CD4-positive, alpha-beta T cell (primary cell): ENCODE measurements around the gene C6orf89. TPM values are rescaled to one million over a fixed set of nuclear protein-coding genes. Genes with fewer than 3 reads are reported as not detected.

Experiments
- ATAC-seq: fragments of 200-7000 bp; cut with Tn5 transposase; one replicate; pipeline ENCODE4 v1.10.0; 2022; ENCODE audit warnings: mild to moderate bottlenecking; ENCODE audit not compliant: poor library complexity
- CTCF ChIA-PET: fragments of 350-600 bp; sonication (Branson Sonifier 250); formaldehyde crosslinking; loops from one replicate; lab custom pipeline; 2021; ENCODE audit warnings: antibody characterized with exemption, inconsistent platforms; lab: Charles Lee
- POLR2A ChIA-PET: fragments of 350-600 bp; sonication (Branson Sonifier 250); formaldehyde crosslinking; loops from one replicate; lab custom pipeline; 2021; ENCODE audit warnings: antibody characterized with exemption, inconsistent platforms; lab: Charles Lee
- DNase-seq, 14 experiments: peaks; one replicate each; pipeline ENCODE4 v3.0.0-alpha.2; 2013 to 2020; ENCODE audit warnings: mixed read lengths in 2 of 14
- H3K27ac ChIP-seq, 2 donors: one replicate each; pipeline versions ENCODE4 v1.5.1 to v1.7.0; 2013; ENCODE audit warnings: low read length in 2 of 2, low read depth in 1 of 2, mild to moderate bottlenecking in 1 of 2
- H3K27me3 ChIP-seq, 2 experiments: 1 replicate in 1 of 2; 2 replicates in 1 of 2; pipeline versions ENCODE4 v1.6.1 to v1.7.0; 2013; ENCODE audit warnings: low read length in 2 of 2, control low read depth in 1 of 2, mild to moderate bottlenecking in 1 of 2, moderate library complexity in 1 of 2; ENCODE audit not compliant: insufficient read depth in 2 of 2, control insufficient read depth in 1 of 2
- H3K36me3 ChIP-seq: one replicate; pipeline ENCODE4 v1.6.1; 2013; ENCODE audit warnings: low read length, control low read depth; ENCODE audit not compliant: insufficient read depth
- H3K4me1 ChIP-seq: one replicate; pipeline ENCODE4 v1.6.1; 2013; ENCODE audit warnings: low read length, control low read depth; ENCODE audit not compliant: insufficient read depth
- H3K4me3 ChIP-seq: one replicate; pipeline ENCODE4 v1.5.1; 2013; ENCODE audit warnings: mild to moderate bottlenecking, low read length, moderate library complexity
- H3K9me3 ChIP-seq, 2 experiments: 1 replicate in 1 of 2; 2 replicates in 1 of 2; pipeline versions ENCODE4 v1.6.1 to v1.7.0; 2013; ENCODE audit warnings: low read length in 2 of 2, mild to moderate bottlenecking in 2 of 2, control low read depth in 1 of 2, moderate library complexity in 1 of 2; ENCODE audit not compliant: control insufficient read depth in 1 of 2, insufficient read depth in 1 of 2
- H3K27ac Mint-ChIP-seq: one replicate; pipeline ENCODE4 v1.8.0; 2020; ENCODE audit warnings: mixed read lengths
- H3K27me3 Mint-ChIP-seq: one replicate; pipeline ENCODE4 v1.8.0; 2021; ENCODE audit warnings: mixed read lengths
- H3K36me3 Mint-ChIP-seq: one replicate; pipeline ENCODE4 v1.8.0; 2021; ENCODE audit warnings: low read depth, mixed read lengths
- H3K4me1 Mint-ChIP-seq: one replicate; pipeline ENCODE4 v1.8.0; 2021; ENCODE audit warnings: low read depth, mixed read lengths
- H3K4me3 Mint-ChIP-seq: one replicate; pipeline ENCODE4 v1.8.0; 2020; ENCODE audit warnings: mild to moderate bottlenecking, mixed read lengths
- H3K9me3 Mint-ChIP-seq: one replicate; pipeline ENCODE4 v1.8.0; 2020; ENCODE audit warnings: mixed read lengths
- intact Hi-C, 2 experiments: fragments of 100-400 bp; cut with DNase I in 1 of 2; cut with micrococcal nuclease in 1 of 2; formaldehyde crosslinking; loops; one replicate each; pipeline versions ENCODE4 v1.15.1 to v1.9.0; 2023 to 2025; cut with DNase I, micrococcal nuclease
- total RNA-seq, 174 experiments: library from RNA in 2 of 174; stranded (reverse) in 2 of 174; gene quantifications; one replicate each; pipeline ENCODE4 v1.2.3 and lab custom pipeline; 2021 to 2026
- TF ChIP-seq, protein P1 (sequence below): fragments of 200-600 bp; IDR thresholded peaks from one replicate; pipeline ENCODE4 v1.8.0; 2022; ENCODE audit warnings: antibody characterized with exemption, mild to moderate bottlenecking

Gene C6orf89
- total RNA-seq, 2 experiments from 2014 or later: 23.7 to 24.0 TPM

DNA sequence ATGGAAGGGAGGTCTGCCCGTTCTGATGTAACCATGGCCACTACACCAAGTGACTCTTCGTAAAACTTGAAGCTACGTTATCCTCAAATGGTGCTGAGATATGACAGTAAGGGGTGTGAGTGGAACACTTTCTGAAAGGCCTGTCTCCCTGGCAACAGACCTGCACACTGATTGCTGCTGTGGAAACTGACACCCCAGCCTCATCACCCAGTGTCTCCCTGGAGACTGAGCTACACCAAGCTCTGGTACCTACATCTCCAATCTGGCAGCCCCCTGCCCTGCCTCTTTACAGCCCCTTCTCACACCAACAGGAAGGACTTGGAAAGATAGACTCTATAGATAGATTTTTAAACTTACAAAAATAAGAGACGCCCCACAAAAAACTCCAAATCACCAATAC is 82.0 kb downstream of the C6orf89 start:
- Mint-ChIP-seq H3K27ac (no peak overlapping the region), H3K4me1 (peaks cover 35% of the 10 kb centered on the region), H3K36me3 (peaks cover 75% of the 10 kb centered on the region), H3K4me3 (no peak overlapping the region), H3K9me3 (no peaks in the 10 kb centered on the region), H3K27me3 (no peaks in the 10 kb centered on the region)
- intact Hi-C loops: no loop called here
- peaks cover 56% of the 10 kb centered on the region for H3K36me3 ChIP-seq
- no peak overlapping the region for H3K27ac ChIP-seq
- no peaks in the 10 kb centered on the region for H3K9me3 ChIP-seq
- DNase-seq (no peak), ATAC-seq (no peak)
- no peaks in the 10 kb centered on the region for H3K27me3 ChIP-seq
- peaks cover 25% of the 10 kb centered on the region for H3K4me1 ChIP-seq
- POLR2A ChIA-PET: interaction anchor here (3.1 kb wide), 1 partner anchor 12 kb away, joined by 19 read pairs; the partner anchor contains the start of gene PI16
- H3K4me3 ChIP-seq: no peak overlapping the region
- TF ChIP-seq, protein P1, sequence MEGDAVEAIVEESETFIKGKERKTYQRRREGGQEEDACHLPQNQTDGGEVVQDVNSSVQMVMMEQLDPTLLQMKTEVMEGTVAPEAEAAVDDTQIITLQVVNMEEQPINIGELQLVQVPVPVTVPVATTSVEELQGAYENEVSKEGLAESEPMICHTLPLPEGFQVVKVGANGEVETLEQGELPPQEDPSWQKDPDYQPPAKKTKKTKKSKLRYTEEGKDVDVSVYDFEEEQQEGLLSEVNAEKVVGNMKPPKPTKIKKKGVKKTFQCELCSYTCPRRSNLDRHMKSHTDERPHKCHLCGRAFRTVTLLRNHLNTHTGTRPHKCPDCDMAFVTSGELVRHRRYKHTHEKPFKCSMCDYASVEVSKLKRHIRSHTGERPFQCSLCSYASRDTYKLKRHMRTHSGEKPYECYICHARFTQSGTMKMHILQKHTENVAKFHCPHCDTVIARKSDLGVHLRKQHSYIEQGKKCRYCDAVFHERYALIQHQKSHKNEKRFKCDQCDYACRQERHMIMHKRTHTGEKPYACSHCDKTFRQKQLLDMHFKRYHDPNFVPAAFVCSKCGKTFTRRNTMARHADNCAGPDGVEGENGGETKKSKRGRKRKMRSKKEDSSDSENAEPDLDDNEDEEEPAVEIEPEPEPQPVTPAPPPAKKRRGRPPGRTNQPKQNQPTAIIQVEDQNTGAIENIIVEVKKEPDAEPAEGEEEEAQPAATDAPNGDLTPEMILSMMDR: no peak
- CTCF ChIA-PET: no interaction called here

DNA sequence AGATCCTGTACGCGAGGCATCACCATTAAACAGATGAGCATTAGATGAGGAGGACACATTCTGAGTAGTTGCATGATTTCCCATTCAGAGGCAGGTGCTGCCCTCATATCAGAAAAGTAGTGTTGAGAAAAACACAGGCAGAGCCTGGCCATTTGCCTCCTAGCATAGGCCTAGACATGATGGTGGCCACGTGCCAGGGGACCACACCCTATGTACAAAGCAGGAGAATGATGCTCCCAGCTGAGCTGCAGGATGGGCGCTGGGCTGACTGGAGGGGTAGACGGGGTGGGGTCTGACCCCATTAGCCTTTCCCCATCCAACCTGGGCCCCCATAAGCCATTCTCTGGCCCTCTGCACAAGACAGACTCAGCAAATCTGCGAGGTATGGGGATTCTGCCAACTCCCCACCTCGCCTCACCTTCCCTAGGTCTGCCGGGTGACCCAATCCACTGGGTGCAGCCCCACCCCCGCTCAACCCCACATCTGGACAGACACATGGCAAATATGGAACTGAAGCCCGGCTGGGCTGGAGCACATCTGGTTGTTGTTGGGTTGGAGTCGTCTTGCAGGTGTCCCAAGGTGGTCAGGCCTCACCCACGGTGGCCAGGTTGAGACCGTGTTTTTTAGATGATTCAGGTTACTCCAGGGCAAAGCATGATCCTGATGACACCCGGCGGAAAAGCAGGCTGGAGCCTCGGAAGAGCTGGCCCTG is 82.7 kb downstream of the C6orf89 start:
- POLR2A ChIA-PET: interaction anchor here (3.1 kb wide), 1 partner anchor 13 kb away, joined by 19 read pairs; the partner anchor contains the start of gene PI16
- Mint-ChIP-seq H3K9me3 (no peaks in the 10 kb centered on the region), H3K27ac (no peak overlapping the region), H3K36me3 (peaks cover 80% of the 10 kb centered on the region), H3K27me3 (no peaks in the 10 kb centered on the region), H3K4me1 (peaks cover 29% of the 10 kb centered on the region), H3K4me3 (no peak overlapping the region)
- TF ChIP-seq, protein P1: no peak
- no peak overlapping the region for H3K4me3 ChIP-seq
- H3K27me3 ChIP-seq: no peaks in the 10 kb centered on the region
- CTCF ChIA-PET: no interaction called here
- no peak for DNase-seq
- no peak for ATAC-seq
- H3K27ac ChIP-seq: no peak overlapping the region
- peaks cover 63% of the 10 kb centered on the region for H3K36me3 ChIP-seq
- intact Hi-C loops: no loop called here
- peaks cover 18% of the 10 kb centered on the region for H3K4me1 ChIP-seq
- H3K9me3 ChIP-seq: no peaks in the 10 kb centered on the region

- H3K27ac ChIP-seq: no peak overlapping the region
- ATAC-seq: no peak
- Mint-ChIP-seq H3K4me3 (no peak overlapping the region), H3K27me3 (no peaks in the 10 kb centered on the region), H3K27ac (no peak overlapping the region), H3K36me3 (peaks cover 88% of the 10 kb centered on the region), H3K9me3 (no peaks in the 10 kb centered on the region), H3K4me1 (peaks cover 20% of the 10 kb centered on the region)
- no peaks in the 10 kb centered on the region for H3K9me3 ChIP-seq
- H3K4me1 ChIP-seq: peaks cover 9% of the 10 kb centered on the region
- ChIA-PET CTCF (no interaction called here), POLR2A (interaction anchor here (0.6 to 1.0 kb wide), 2 partner anchors 11 to 15 kb away, joined by 3 read pairs; partner anchors contain the start of gene PI16)
- TF ChIP-seq, protein P1: no peak
- DNase-seq: no peak
- H3K36me3 ChIP-seq: peaks cover 71% of the 10 kb centered on the region
- intact Hi-C loops: no loop called here
- no peaks in the 10 kb centered on the region for H3K27me3 ChIP-seq
- H3K4me3 ChIP-seq: no peak overlapping the region
Measured at GRCh38 chr6:36969240-36969691, 83.5 kb downstream of the C6orf89 start.
